ENCODE data around the gene HSD3B2. TPM values are rescaled to one million over a fixed set of nuclear protein-coding genes. Genes with fewer than 3 reads are reported as not detected.

Gene HSD3B2
- total and polyA plus RNA-seq, 2 donors (not counting 3 experiments of a cell fraction or from before 2014, with no cell fraction given) = not detected

DNA sequence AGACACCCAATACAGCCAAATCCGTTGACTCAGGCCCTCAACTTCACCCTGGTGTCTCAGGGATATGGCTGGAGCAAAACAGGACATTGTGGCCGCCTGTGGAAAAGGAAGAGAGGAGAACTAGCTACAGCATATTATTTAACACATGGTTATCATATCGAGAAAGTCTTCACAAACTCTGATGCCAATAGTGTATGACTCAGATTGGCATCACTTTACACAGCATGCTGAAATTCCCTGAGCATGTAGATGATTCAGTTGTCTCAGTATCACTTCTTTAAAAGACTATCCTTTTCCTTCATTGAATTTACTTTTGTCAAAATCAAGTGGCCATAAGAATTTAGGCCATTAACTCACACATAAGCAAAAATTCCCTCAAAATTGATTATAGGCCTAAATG is 20.1 kb downstream of the HSD3B2 start:
- ChIA-PET CTCF (no interaction called here), POLR2A (no interaction called here)
- Histone ChIP-seq H3K36me3 (ENCODE audit: control insufficient read depth in 2 of 2, extremely low read depth in 1 of 2, insufficient read depth in 2 of 2, low read length in 2 of 2) (no peaks in the 10 kb centered on the region), H3K9ac (replicated peaks; ENCODE audit: extremely low read depth, insufficient read depth, low read length) (no peak overlapping the region), H2AFZ (ENCODE audit: low read depth, low read length) (no peak overlapping the region), H3K9me3 (replicated peaks; ENCODE audit: control insufficient read depth, insufficient read depth, low read length) (no peaks in the 10 kb centered on the region), H3K4me1 (ENCODE audit: control insufficient read depth, extremely low read depth, insufficient read depth, low read length) (no peaks in the 10 kb centered on the region), H4K20me1 (replicated peaks; ENCODE audit: control insufficient read depth, extremely low read depth, insufficient read depth, low read length) (no peaks in the 10 kb centered on the region), H3K79me2 (ENCODE audit: control insufficient read depth, insufficient read depth, low read length) (no peaks in the 10 kb centered on the region), H3K27me3 (ENCODE audit: control insufficient read depth in 2 of 2, insufficient read depth in 2 of 2, low read length in 2 of 2) (no peaks in the 10 kb centered on the region), H3K4me2 (ENCODE audit: insufficient read depth, low read length) (no peak overlapping the region), H3K4me3 (replicated peaks in 1 of 3; ENCODE audit: insufficient read depth in 1 of 3, low read depth in 1 of 3, low read length in 3 of 3) (no peak overlapping the region), H3K27ac (ENCODE audit: insufficient read depth, low read depth, low read length) (no peak overlapping the region), H3K9me1 (replicated peaks; ENCODE audit: control insufficient read depth, extremely low read depth, insufficient read depth, low read length) (no peaks in the 10 kb centered on the region)
- no TSS peak for BruUV-seq (replicated peaks)
- dilution Hi-C loops (cut with MboI; ENCODE audit: extremely low pct_ligation_motif_present, low sequenced_read_pairs) = no loop called here
- DNase-seq (ENCODE audit: low read depth, low spot score) = no peak
- intact Hi-C loops (cut with micrococcal nuclease) = no loop called here
- no peak for TF ChIP-seq JUN (IDR thresholded peaks at IDR 0.05; ENCODE audit: borderline replicate concordance, insufficient read depth, insufficient read length, low read depth)
- TF ChIP-seq MYC (IDR thresholded peaks at IDR 0.05; ENCODE audit: low read depth, low read length) = no peak
- TF ChIP-seq, protein P1, sequence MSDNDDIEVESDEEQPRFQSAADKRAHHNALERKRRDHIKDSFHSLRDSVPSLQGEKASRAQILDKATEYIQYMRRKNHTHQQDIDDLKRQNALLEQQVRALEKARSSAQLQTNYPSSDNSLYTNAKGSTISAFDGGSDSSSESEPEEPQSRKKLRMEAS (IDR thresholded peaks at IDR 0.05; ENCODE audit: insufficient read depth, insufficient read length) = no peak
- no peak for TF ChIP-seq GATA2 (IDR thresholded peaks at IDR 0.05; ENCODE audit: insufficient read depth, insufficient read length, low read depth, low read length)
- TF ChIP-seq EZH2 (IDR thresholded peaks at IDR 0.05; ENCODE audit: borderline replicate concordance, low read depth, low read length, severe bottlenecking) = no peak
- no peak for TF ChIP-seq POLR2AphosphoS5 (IDR thresholded peaks at IDR 0.05; ENCODE audit: insufficient read depth, low read depth, low read length)
- TF ChIP-seq POLR2A (IDR thresholded peaks at IDR 0.05; ENCODE audit: low read depth, low read length) = no peak
- TF ChIP-seq FOS (IDR thresholded peaks at IDR 0.05; ENCODE audit: borderline replicate concordance, insufficient read depth, low read length) = no peak
- no peak for TF ChIP-seq CTCF (IDR thresholded peaks at IDR 0.05; ENCODE audit: extremely low read depth in 1 of 2, insufficient read depth in 1 of 2, low read depth in 1 of 2, low read length in 2 of 2)
- no peak for FAIRE-seq

All from endothelial cell of umbilical vein (primary cell).